ENCODE measurements around the gene NDOR1.
"Not testable (repeated sequence)": the region's sequence is repeated elsewhere in the genome, so short reads cannot be mapped to it uniquely, and the experiment has no call there.

NDOR1 gene

DNA sequence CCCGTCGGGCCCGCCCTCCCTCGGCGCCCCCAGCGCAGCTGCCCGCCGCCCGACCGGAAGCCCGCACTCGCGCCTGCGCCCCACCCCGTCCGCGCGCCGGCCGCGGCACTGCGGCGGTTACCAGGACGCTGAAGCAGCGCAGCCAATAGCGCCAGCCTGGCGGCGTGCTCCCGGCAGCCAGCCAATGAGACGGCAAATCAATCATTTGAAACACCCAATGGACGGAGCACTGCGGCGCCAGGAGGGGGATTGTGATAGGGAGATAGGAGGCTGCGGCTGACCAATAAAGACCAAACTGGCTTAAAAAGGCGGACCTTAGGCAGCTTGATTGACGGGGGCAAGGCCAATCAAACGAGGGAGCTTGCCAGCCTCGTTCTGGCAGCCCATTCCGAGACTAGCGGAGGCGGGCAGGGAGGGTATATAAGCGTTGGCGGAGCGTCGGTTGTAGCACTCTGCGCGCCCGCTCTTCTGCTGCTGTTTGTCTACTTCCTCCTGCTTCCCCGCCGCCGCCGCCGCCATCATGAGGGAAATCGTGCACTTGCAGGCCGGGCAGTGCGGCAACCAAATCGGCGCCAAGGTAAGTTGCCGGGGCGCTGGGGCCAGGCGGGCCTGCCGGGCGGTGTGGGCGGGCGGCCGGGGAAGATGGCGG lies 35.5 kb downstream of the NDOR1 start, which contains the start of gene TUBB4B:
Gene TUBB4B, plus strand, starts transcription at position 447 of the 649 bp plus-strand sequence. Its CDS starts 74 bp downstream, at position 521.
- peak within 1 kb of the TSS; percentile 83 for H3K4me2 ChIP-seq (ENCODE audit: low read depth, low read length, poor library complexity, severe bottlenecking)
- H3K27ac ChIP-seq (ENCODE audit: low read depth, low read length), result peak within 1 kb of the TSS; percentile 91
- peak within 1 kb of the TSS; percentile 97 for H3K9ac ChIP-seq (ENCODE audit: low read length)
- no peaks in the 10 kb centered on the region for H3K27me3 ChIP-seq (ENCODE audit: low read length)
- no peaks in the 10 kb centered on the region for H3K9me3 ChIP-seq (ENCODE audit: insufficient read depth, low read length)
- peaks cover 15% of the 10 kb centered on the region for H3K79me2 ChIP-seq (ENCODE audit: insufficient read depth, low read length)
- TF ChIP-seq, protein P1, sequence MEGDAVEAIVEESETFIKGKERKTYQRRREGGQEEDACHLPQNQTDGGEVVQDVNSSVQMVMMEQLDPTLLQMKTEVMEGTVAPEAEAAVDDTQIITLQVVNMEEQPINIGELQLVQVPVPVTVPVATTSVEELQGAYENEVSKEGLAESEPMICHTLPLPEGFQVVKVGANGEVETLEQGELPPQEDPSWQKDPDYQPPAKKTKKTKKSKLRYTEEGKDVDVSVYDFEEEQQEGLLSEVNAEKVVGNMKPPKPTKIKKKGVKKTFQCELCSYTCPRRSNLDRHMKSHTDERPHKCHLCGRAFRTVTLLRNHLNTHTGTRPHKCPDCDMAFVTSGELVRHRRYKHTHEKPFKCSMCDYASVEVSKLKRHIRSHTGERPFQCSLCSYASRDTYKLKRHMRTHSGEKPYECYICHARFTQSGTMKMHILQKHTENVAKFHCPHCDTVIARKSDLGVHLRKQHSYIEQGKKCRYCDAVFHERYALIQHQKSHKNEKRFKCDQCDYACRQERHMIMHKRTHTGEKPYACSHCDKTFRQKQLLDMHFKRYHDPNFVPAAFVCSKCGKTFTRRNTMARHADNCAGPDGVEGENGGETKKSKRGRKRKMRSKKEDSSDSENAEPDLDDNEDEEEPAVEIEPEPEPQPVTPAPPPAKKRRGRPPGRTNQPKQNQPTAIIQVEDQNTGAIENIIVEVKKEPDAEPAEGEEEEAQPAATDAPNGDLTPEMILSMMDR (IDR thresholded peaks at IDR 0.05; ENCODE audit: insufficient read depth, low read length, poor library complexity, severe bottlenecking), result no peak
- TF ChIP-seq EZH2phosphoT487 (conservative IDR thresholded peaks at IDR 0.05; ENCODE audit: low read length), result no peak
- H3K4me3 ChIP-seq (ENCODE audit: insufficient read depth, low read length, poor library complexity, severe bottlenecking), result peak within 1 kb of the TSS; percentile 93
- H3K36me3 ChIP-seq (ENCODE audit: low read length), result peaks cover 8% of the 10 kb centered on the region; the same call in 1 of the 2 replicates
- no peaks in the 10 kb centered on the region for H3K9me2 ChIP-seq (replicated peaks; ENCODE audit: insufficient read depth, low read length)
- peak within 1 kb of the TSS; percentile 86 for H2AFZ ChIP-seq (ENCODE audit: low read depth, low read length, severe bottlenecking)
- peaks cover 9% of the 10 kb centered on the region; the same call in 1 of the 2 replicates for H4K20me1 ChIP-seq (ENCODE audit: low read depth, low read length)
- H3F3A ChIP-seq (ENCODE audit: insufficient read depth), result peaks cover 7% of the 10 kb centered on the region; the same call in 1 of the 2 replicates

DNA sequence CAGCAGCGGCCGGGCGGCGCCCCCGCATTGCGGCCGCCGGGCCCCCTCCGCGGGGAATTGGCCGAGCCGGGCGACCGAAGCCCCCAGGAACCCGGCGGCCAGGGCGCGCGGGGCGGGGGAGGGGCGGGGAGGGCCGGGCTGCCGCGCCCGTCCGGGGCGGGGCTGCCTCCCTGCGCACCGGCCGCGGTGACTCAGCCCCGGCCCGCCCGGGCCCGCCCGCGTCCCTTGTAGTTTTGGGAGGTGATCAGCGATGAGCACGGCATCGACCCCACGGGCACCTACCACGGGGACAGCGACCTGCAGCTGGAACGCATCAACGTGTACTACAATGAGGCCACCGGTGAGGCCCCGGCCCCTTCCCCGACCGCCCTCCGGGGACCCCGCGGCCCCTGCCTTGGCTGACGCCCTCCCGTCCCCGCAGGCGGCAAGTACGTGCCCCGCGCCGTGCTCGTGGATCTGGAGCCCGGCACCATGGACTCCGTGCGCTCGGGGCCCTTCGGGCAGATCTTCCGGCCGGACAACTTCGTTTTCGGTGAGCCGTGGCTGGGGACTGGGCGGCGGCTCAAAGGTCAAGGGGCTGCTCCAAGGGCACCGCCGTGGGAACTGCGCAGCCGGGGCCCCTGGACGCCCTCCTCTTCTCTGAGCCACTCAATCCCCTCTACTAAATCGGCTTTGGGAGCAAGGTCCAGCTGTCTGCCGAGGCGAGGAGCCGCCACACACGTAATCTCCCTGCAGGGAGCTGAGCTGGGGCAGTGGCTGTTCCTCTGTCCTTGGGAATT lies 36.2 kb downstream of the NDOR1 start:
- Histone ChIP-seq H4K20me1 (ENCODE audit: low read depth, low read length) (peaks cover 9% of the 10 kb centered on the region; the same call in 1 of the 2 replicates), H3K9me2 (replicated peaks; ENCODE audit: insufficient read depth, low read length) (no peaks in the 10 kb centered on the region), H3K9ac (ENCODE audit: low read length) (peak overlapping the region; percentile 97), H3K9me3 (ENCODE audit: insufficient read depth, low read length) (no peaks in the 10 kb centered on the region), H3F3A (ENCODE audit: insufficient read depth) (peaks cover 7% of the 10 kb centered on the region; the same call in 1 of the 2 replicates), H3K27me3 (ENCODE audit: low read length) (no peaks in the 10 kb centered on the region), H2AFZ (ENCODE audit: low read depth, low read length, severe bottlenecking) (no peak overlapping the region), H3K36me3 (ENCODE audit: low read length) (peaks cover 8% of the 10 kb centered on the region; the same call in 1 of the 2 replicates), H3K27ac (ENCODE audit: low read depth, low read length) (peak overlapping the region; percentile 68), H3K4me3 (ENCODE audit: insufficient read depth, low read length, poor library complexity, severe bottlenecking) (peak overlapping the region; percentile 93), H3K4me2 (ENCODE audit: low read depth, low read length, poor library complexity, severe bottlenecking) (peak overlapping the region; percentile 64), H3K79me2 (ENCODE audit: insufficient read depth, low read length) (peaks cover 15% of the 10 kb centered on the region)
- TF ChIP-seq, protein P1 (IDR thresholded peaks at IDR 0.05; ENCODE audit: insufficient read depth, low read length, poor library complexity, severe bottlenecking), result no peak
- TF ChIP-seq EZH2phosphoT487 (conservative IDR thresholded peaks at IDR 0.05; ENCODE audit: low read length), result no peak

DNA sequence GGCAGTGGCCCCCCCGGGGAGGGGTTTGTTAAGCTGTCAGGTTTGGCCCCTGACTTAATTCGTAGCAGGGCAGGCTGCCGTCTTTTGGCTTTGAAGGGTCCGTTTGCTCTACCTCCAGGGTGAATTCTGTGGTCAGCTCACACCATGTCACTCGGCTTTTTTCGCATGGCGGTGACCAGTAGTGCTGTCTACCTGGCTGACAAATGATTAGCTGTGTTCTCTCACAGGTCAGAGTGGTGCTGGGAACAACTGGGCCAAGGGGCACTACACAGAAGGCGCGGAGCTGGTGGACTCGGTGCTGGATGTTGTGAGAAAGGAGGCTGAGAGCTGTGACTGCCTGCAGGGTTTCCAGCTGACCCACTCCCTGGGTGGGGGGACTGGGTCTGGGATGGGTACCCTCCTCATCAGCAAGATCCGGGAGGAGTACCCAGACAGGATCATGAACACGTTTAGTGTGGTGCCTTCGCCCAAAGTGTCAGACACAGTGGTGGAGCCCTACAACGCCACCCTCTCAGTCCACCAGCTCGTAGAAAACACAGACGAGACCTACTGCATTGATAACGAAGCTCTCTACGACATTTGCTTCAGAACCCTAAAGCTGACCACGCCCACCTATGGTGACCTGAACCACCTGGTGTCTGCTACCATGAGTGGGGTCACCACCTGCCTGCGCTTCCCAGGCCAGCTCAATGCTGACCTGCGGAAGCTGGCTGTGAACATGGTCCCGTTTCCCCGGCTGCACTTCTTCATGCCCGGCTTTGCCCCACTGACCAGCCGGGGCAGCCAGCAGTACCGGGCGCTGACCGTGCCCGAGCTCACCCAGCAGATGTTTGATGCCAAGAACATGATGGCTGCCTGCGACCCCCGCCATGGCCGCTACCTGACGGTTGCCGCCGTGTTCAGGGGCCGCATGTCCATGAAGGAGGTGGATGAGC lies 37.0 kb downstream of the NDOR1 start:
- no peak overlapping the region for H2AFZ ChIP-seq (ENCODE audit: low read depth, low read length, severe bottlenecking)
- no peak overlapping the region for H3K27ac ChIP-seq (ENCODE audit: low read depth, low read length)
- H3K36me3 ChIP-seq (ENCODE audit: low read length), result peaks cover 8% of the 10 kb centered on the region; the same call in 1 of the 2 replicates
- H3K79me2 ChIP-seq (ENCODE audit: insufficient read depth, low read length), result peaks cover 15% of the 10 kb centered on the region
- H3K9me3 ChIP-seq (ENCODE audit: insufficient read depth, low read length), result no peaks in the 10 kb centered on the region
- H3K9me2 ChIP-seq (replicated peaks; ENCODE audit: insufficient read depth, low read length), result no peaks in the 10 kb centered on the region
- no peaks in the 10 kb centered on the region for H3K27me3 ChIP-seq (ENCODE audit: low read length)
- peak overlapping the region; percentile 93 for H3K4me3 ChIP-seq (ENCODE audit: insufficient read depth, low read length, poor library complexity, severe bottlenecking)
- H4K20me1 ChIP-seq (ENCODE audit: low read depth, low read length), result peaks cover 9% of the 10 kb centered on the region; the same call in 1 of the 2 replicates
- H3K9ac ChIP-seq (ENCODE audit: low read length), result peak overlapping the region; percentile 97
- H3F3A ChIP-seq (ENCODE audit: insufficient read depth), result peaks cover 7% of the 10 kb centered on the region; the same call in 1 of the 2 replicates
- TF ChIP-seq, protein P1 (IDR thresholded peaks at IDR 0.05; ENCODE audit: insufficient read depth, low read length, poor library complexity, severe bottlenecking), result no peak
- TF ChIP-seq EZH2phosphoT487 (conservative IDR thresholded peaks at IDR 0.05; ENCODE audit: low read length), result no peak
- H3K4me2 ChIP-seq (ENCODE audit: low read depth, low read length, poor library complexity, severe bottlenecking), result peak overlapping the region; percentile 64

DNA sequence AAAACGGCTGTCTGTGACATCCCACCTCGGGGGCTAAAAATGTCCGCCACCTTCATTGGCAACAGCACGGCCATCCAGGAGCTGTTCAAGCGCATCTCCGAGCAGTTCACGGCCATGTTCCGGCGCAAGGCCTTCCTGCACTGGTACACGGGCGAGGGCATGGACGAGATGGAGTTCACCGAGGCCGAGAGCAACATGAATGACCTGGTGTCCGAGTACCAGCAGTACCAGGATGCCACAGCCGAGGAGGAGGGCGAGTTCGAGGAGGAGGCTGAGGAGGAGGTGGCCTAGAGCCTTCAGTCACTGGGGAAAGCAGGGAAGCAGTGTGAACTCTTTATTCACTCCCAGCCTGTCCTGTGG lies 37.7 kb downstream of the NDOR1 start:
- not testable (repeated sequence) for H3K27me3 ChIP-seq (ENCODE audit: low read length); H2AFZ ChIP-seq (ENCODE audit: low read depth, low read length, severe bottlenecking); H3K36me3 ChIP-seq (ENCODE audit: low read length); H3K9ac ChIP-seq (ENCODE audit: low read length); H3K4me3 ChIP-seq (ENCODE audit: insufficient read depth, low read length, poor library complexity, severe bottlenecking); H4K20me1 ChIP-seq (ENCODE audit: low read depth, low read length); H3F3A ChIP-seq (ENCODE audit: insufficient read depth); H3K9me3 ChIP-seq (ENCODE audit: insufficient read depth, low read length); H3K4me2 ChIP-seq (ENCODE audit: low read depth, low read length, poor library complexity, severe bottlenecking); H3K27ac ChIP-seq (ENCODE audit: low read depth, low read length); H3K9me2 ChIP-seq (replicated peaks; ENCODE audit: insufficient read depth, low read length)
- H3K79me2 ChIP-seq (ENCODE audit: insufficient read depth, low read length), result peaks cover 15% of the 10 kb centered on the region

Measured in SU-DHL-6 (cell line).